ENCODE measurements around the gene TGFB2.

TGFB2 gene

DNA sequence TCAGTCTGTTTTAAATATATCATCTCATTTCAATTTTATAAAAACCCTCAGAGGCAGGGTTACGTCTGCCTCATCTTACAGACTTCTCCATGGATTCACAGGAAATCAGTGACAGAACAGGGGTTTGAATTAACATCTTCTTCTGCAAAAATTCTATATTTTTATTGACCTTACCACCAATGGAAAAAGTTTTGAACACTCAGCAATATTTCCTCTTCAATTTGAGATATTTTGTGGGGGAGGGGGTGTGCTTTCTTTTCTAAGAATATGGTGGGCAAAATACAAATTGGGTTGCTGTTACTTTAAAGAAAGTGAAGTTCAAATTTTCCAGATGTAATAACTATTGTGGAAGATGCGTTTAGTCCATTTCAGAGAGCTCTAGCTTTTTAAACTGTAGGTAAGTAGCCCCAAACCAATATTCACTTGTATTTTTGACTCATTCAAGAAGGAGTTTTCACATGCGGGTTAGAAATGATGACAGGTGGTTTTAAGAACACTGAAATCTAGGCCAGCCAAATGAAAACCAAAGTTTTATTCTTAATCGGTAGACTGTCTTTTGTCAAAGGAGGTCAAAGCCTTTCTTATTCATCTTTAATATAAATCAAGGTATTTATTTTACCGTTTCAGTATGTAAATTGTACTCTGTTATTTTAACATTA lies 17.4 kb downstream of the TGFB2 start:
- DNase-seq (ENCODE audit: low spot score): no peak

DNA sequence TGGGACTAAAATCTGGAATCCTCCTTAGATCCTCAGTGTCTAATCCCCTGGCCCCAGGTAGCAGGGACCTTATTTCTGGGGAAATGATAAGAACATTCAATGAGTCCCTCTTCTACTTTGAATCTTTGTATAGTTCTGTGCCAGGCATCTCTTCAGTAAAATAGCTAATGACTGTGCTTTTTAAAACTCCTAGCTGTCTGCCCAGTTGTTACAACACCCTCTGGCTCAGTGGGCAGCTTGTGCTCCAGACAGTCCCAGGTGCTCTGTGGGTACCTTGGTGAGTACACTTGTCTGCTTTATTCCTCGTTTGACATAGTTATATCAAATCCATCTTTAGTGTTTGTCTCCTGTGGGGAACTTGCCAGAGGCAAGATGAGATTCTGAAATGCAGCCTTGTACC lies 18.0 kb downstream of the TGFB2 start:
- no peak for DNase-seq (ENCODE audit: low spot score)

DNA sequence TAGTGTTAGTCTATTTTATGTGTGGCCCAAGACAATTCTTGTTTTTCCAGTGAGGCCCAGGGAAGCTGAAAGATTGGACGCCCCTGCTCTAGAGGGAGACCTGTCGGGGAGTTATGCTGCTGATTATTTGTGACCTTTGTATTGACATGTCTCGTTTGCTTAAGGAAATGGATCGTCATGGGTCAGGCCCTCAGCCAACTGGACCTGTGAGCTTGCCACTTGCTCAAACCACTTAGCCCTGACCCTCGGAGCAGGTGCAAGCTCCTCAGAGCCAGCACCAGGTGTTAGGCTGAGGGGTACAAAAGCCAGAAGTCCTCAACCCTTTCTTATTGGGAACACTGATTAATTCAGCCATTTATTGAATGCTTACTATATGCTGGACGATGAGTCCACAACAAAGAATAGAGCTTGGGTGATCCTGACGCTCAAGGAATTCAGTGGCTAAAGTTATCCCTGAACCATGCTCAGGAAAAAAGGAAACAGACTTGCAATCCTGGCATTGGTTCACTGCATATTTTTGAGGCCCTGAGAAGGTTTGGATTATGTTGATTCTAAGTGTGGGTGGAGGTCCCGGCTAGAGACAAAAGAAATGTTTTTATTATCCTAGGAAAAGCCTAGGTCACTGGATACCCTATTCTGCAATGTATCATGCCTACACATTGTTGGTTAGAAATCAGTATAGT lies 19.0 kb downstream of the TGFB2 start:
- no peak for DNase-seq (ENCODE audit: low spot score)

DNA sequence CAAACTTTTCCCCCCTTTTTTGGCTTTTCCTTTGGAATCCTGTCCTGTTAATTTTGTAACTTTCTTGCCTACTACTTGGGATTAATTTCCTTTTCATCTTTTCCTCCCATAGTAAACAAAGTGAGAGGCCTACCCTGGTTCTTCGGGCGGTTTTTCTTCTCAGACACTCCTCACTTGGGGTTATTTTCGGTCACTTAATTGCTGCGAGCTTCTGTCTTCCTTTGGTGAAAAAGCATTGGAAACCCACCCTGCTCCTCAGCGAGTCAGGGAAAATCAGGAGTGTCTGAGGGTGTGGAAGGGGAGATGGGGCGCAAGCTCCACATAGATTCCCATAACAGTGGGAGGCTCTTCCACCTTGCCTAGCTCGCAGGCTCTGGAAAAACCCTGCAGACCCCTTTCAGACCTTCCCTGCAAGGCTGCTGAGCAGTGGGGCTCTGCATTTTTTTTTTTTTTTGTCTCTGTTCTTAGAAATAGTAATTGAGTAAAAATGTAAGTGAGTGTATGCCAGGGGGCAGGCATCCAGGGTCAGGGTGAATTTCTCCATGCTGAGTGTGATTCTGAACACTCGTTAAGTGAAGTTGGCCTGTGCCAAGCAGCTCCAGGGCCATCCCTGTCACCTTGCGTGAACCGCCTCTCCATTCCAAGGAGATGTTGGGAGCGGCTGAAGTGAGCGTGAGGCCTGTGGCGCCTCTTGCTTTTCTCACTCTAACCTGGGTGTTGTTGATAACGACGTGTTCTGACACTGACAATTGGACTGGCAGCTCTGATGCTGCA lies 20.3 kb downstream of the TGFB2 start:
- DNase-seq (ENCODE audit: low spot score): no peak

DNA sequence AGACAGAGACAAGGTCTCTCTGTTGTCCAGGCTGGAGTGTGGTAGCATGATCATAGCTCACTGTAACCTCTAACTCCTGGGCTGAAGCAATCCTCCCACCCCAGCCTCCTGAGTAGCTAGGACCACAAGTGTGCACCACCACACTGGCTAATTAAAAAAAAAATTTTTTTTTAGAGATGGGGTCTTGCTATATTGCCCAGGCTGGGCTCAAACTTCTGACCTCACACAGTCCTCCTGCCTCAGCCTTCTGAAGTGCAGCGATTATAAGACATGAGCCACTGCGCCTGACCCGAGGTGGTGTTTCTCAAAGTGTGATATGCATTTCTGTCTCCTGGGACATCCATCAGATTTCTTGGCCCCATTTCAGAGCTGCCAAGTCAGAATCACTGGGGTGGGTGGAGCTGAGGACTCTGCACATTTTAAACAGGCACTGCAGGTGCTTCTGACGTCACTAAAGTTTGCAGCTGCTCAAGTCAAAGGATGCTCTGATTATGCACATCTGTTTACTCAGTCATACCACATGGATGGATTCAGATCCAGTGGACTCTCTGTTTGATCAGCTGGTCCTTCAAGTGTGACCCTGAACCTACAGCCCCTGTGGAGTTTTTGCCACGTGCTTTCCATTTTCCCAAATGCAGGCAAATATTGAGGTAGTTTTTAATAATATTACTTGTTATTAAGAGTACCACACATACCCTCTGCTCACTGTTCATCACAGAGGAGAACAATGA lies 21.4 kb downstream of the TGFB2 start:
- no peak for DNase-seq (ENCODE audit: low spot score)

DNA sequence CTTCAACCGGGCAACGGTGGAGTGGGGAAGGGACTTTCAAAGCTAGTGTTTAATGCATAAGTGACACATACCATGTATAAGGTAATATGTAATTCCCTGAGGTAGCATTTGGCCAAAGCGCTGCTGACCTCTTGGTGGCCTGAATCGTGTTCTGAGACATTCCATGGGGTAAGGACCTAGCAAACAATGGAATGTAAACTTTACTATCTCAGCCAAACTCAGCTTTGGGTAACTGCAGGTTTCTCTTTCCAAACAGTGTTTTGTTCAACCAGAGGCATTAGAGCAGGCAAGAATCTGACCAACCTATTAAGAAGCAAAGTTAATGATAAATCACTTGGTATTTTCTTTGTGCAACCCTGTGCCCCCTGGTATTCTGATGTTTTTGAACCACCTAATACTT lies 22.0 kb downstream of the TGFB2 start:
- no peak for DNase-seq (ENCODE audit: low spot score)

DNA sequence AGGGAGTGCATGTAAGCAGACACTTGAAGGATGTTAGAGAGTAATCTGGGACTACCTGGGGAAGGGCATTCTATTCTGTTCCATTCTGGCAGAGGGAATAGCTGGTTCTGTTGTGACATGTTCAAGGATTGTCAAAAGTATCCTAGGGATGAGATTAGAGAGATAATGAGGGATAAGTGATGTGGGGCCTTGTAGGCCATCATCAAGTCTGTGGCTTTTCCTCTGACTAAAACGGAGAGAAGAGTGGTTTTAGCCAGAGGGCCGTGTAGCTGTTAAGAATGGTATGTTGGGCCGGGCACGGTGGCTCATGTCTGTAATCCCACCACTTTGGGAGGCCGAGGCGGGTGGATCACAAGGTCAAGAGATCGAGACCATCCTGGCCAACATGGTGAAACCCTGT lies 23.6 kb downstream of the TGFB2 start:
- no peak for DNase-seq (ENCODE audit: low spot score)

DNA sequence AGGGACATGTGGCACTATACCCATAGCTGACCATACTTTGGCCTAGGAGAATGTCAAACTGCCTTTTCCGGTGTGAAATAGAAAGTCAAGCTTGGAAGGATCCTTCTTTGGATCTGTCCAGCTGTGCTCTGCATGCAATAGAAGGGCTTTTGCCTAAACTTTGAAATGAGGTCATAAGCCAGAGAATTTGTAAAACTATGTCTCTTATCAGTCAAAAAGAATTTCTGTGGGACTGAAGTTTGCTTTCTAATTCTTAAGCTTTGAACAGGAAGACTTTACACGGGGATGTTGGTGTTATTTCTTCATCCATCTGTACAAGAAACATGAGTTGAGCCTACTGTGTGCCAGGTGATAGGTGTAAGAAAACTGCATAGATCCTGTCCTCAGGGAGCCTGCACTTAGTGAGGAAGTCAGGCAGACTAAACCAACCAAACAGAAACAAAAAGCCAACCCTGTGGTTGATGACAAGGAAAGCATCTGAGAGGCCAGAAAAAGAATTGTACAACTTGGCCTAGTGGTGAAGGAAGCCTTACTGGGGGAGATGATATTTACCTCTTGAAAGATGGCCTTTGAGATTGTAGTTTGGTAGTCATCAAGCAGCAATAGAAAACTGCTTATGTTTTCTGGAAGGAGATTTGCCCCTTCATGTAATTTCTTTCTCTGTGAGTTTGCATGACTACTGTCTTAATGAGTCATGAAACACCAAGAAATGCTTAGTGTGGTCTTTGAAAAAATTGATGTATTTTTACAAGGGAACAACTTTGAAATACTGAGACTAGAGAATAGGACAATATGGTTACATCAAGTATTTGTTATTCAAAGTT lies 24.8 kb downstream of the TGFB2 start:
- no peak for DNase-seq (ENCODE audit: low spot score)

DNA sequence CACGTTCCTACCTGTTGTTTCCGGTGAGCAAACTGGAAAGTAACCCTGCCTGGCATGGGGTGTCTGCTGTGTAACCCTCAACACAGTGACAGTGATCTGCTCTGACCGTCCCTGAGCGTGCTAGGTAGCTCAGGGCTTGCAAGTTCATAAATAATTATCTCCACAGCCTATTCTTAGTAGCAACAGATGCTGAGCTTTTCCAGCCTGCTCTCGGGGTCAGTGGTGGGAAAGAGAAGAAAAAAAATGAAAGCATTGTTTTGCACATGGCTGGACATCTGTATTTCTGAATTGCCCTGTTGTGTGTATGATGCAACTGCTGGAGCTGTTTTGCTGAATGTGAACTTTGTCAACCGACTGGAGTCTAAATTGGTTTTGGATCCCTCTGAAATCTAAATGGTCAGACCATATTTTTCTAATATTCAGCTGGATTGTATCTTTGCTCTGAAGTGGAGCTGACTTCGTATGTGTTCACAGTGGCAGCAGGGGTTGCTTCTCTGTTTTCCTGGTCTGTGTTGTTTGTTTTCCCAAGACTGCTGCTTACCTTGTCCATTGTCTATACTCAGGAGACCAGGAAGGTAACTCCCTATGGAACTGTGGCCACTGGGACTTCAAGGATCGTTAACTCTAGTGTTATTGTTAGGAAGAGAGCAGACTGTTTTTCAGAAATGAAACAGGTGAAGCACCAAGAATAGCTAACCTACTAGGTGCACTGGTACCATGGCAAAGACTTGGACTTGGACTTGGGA lies 27.0 kb downstream of the TGFB2 start:
- DNase-seq (ENCODE audit: low spot score): no peak

DNA sequence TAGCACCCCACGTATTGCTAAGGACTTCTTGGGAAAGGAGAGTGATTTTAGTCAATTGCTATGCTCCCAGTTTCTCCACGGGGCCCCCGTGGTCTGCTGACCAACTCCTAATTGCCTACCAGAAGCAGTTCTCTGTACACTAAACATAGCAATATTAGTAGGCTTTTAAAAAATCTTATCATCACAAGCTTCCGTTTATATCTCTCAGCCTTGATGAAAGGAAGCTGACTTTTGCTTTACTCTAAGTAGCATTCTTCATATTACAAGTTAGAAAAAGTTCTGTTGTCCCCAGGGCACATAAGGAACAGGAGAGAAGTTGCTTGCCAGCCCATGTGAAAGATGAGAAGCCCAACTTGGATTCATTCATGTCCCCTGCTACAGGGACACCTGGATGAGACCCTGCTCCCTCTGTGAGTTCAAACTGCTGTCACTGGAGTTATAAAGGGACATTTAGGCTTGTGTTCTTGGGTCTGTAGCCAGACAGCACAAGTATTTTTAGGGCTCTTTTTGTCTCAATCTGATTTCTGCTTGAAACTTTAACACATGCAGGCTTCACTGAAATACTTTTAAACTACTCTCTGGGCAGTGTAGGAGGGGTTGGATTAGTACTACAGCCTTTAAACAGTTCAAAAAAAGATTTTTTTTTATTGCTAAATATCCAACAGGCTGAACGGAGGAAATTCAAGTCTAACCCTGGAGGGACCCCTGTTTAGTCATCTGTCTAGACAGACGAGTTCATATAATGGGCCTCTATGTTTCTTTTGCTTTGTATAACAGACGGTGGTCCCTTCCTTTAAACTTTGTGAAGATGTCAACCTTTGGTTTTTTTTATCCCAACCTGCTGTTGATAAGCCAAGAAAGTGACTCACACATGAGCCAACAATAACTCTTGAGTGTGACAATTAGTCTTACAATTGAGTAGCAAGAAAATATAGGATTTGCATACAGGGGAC lies 29.5 kb downstream of the TGFB2 start:
- peak; percentile 12 for DNase-seq (ENCODE audit: low spot score)

DNA sequence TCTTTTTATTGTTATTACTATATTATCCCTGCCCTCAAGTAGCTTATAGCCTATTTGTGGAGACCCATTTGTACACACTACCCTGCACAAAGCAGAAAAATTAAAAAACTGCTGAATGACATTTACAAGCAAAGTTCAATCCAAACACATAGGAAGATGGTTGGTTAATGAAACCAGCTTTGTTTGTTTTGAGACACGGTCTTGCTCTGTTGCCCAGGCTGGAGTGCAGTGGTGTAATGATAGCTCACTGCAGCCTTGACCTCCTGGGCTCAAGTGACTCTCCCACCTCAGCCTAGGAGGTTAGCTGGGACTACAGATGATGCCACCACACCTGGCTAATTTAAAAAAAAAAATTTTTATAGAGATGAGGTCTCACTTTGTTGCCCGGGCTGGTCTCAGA lies 31.6 kb downstream of the TGFB2 start:
- DNase-seq (ENCODE audit: low spot score): no peak

DNA sequence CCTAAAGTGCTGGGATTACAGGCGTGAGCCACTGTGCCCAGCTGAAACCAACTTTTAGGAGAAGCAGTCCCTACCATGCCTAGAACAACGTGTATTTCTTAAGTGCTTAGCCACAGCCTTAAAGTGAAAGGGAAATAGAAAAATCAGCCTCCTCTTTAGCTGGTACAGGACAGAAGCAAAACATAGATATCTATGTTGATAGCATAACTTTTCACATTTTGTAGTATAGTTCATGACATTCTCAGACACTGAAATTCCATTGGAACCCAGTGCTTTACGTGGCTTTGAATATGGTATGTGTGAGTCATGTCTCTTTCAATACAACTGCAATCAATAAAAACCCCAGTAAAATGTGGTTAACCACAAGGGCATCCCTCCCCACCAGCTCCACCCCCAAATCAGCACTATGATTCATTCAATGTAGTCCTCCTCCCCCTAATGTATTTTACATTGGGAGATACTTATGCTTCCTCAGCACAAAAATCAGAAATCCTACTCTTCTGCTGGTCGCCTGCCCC lies 32.1 kb downstream of the TGFB2 start:
- DNase-seq (ENCODE audit: low spot score): peak; percentile 65

DNA sequence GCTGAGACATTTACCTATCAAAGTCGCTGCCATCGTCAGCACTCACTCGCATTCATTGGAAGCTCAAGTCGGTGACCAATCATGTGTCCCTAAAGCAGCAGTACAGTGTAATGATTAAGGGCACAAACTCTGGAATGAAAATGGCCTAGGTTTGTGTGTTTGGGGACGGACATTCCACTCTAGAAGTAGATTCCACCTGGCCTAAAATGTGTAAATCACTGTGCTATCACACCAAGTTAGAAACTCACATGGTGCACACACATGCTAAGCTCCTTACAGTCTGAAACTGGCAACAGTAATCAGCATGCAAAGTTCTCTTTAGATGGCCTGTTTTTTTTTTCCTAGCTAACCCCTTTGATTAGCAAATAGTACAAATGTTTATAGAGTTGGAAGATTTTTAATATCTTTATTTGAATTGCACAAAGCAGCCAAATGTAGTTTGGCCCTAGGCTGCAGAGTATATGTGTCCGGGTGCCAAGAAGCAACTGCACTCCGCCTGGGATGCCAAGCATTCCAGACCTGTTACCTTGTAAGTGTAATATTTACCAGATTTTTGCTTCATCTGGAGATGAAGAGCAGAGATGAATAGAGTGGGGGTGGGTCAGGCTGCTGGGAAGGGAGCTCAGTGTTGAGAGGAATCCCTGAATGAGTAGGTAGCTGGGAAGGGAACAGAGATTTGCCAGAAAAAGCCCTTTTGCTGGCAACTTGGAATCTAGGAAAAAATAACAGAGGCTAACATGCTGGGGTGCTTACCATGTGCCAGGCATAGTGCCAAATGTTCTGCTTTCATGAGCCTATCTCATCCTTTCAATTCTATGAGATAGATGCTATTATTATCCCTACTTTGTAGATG lies 35.2 kb downstream of the TGFB2 start:
- DNase-seq (ENCODE audit: low spot score): no peak

DNA sequence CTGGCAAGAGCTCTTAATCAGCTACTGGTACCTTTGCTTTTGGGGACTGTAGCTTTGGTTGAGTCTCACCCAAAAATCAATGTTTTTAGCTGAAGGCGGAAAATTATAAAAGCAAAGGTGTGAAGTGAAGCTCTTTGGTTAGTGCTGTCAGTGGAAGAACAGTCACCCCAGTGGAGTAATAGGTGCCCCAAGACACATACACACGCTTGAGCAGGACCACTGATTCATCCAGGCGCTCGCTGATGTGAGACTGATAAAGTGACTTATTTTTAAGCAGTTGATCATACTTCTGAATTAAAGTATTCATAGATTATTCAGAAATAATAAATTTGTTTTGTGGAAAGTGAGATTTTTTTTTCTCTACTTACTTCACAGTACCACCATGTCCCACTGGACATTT lies 37.1 kb downstream of the TGFB2 start:
- no peak for DNase-seq (ENCODE audit: low spot score)

DNA sequence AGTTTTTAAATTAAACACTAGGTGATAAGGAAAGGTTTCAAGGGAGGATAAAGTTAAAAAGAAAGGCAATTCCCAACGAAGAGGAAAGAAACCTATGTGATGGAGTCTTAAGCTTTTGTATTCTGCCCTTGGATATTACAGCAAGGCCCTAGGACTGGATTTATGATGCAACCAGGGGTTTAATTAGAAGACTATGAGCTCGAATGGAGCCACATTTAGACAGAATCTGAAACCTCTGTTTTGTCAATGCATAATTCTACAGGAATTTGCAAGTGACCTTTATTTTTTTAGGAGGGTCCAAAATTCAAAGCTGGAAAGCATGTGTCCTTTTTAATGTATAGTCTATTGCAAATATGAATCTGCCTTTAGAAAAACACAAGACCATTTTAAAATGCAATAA lies 37.9 kb downstream of the TGFB2 start:
- no peak for DNase-seq (ENCODE audit: low spot score)

DNA sequence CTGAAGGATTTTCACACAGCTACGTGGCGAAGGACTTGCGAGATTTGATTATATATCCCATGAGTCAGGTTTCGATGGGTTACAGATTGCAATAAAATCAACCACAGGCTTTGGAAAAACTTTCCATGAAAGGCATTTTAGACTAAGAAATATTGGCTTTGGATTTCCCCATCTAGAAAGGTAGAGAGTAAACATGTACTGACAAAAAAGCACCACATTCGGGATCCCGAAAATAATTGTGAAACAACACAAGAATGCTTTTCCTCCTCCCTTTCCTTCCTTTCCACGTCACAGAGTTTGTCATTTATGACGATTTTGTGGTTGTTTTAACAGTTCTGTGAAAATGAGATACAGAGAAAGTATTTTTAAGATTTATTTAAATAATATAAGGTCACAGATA lies 38.5 kb downstream of the TGFB2 start:
- no peak for DNase-seq (ENCODE audit: low spot score)

DNA sequence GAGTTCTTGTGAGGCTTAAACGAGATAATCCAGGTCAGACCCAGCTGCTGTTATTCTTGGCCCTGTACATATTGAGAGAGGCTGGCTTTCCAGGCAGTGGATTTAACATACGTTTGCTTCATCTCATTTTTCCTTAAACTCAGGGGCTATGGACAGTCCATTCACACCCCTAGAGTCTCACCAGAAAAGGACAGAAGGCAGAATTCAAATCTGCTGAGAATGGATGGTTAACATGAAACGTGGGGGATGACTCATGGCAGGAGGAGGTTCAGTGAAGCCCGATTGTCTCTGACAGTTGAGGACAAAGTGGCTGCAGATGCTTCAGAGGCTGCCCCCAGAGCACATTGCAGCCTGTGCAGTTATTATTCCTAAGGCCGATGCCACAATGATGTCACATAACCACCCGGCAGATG lies 39.5 kb downstream of the TGFB2 start:
- DNase-seq (ENCODE audit: low spot score): peak; percentile 1

DNA sequence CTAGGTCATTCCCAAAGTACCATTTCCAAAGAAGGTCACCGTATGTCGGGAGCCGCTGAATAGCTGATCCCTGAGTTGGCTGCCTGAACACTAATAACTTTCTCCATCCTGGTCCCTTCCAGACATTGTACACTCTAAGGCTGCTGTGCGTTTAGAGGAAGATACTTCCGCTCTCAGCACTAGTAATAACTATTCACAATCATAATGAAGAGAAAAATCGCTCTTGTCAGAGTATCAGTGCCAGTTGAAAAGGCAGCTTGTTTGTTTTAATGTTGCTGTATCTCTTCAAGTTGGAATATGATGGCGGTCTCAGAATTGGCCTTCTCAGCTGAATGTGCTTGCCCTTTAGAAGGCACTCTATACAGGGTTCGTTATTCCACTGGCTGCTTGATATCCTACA lies 43.5 kb downstream of the TGFB2 start:
- no peak for DNase-seq (ENCODE audit: low spot score)

DNA sequence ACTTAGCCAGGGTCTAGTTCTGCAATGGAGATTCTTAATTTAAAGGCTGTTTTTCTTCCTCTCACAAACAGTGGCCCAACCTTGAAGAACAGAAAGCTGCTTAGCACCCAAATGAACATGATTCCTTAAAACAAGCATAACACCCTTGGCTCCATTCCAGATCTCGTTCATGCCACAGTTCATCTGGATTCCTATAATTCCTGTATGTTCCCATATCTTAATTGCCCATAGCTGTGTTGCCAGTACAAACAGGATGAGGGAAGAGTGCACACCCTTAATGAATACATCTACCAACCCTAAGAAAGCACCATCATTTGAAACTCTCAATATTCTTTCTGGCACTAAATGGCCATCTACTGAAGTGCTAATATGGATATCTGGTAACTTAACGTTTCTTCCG lies 45.5 kb downstream of the TGFB2 start:
- no peak for DNase-seq (ENCODE audit: low spot score)
